WTC11 (cell line): ENCODE measurements around the gene CRLF1.

ENCODE experiments used
- ATF1 ChIP-seq: sonication (generic); formaldehyde crosslinking; IDR thresholded peaks from 2 replicates; pipeline ENCODE4 v1.8.1; 2023; ENCODE audit warnings: mild to moderate bottlenecking, moderate library complexity, missing genetic modification reagents
- CTCF ChIP-seq: fragments of 200-600 bp; IDR thresholded peaks from 2 replicates; pipeline ENCODE4 v1.8.0; 2022; ENCODE audit warnings: antibody characterized with exemption
- ESRRA ChIP-seq: sonication (generic); formaldehyde crosslinking; IDR thresholded peaks from 2 replicates; pipeline ENCODE4 v1.8.1; 2022; ENCODE audit warnings: mild to moderate bottlenecking, missing genetic modification reagents, borderline replicate concordance
- IRF1 ChIP-seq: sonication (generic); formaldehyde crosslinking; IDR thresholded peaks from 2 replicates; pipeline ENCODE4 v1.8.0; 2023; ENCODE audit warnings: missing genetic modification reagents
- NFE2L1 ChIP-seq: sonication (generic); formaldehyde crosslinking; IDR thresholded peaks from 2 replicates; pipeline ENCODE4 v1.8.1; 2023; ENCODE audit warnings: missing genetic modification reagents
- RELA ChIP-seq: sonication (generic); formaldehyde crosslinking; IDR thresholded peaks from 2 replicates; pipeline ENCODE4 v1.8.1; 2022; ENCODE audit warnings: missing genetic modification reagents, mild to moderate bottlenecking, borderline replicate concordance
- ZBTB21 ChIP-seq: sonication (generic); formaldehyde crosslinking; IDR thresholded peaks from 2 replicates; pipeline ENCODE4 v1.8.1; 2023; ENCODE audit warnings: mild to moderate bottlenecking, missing genetic modification reagents, borderline replicate concordance
- ZNF263 ChIP-seq: sonication (generic); formaldehyde crosslinking; IDR thresholded peaks from 2 replicates; pipeline ENCODE4 v1.8.1; 2022; ENCODE audit warnings: low read depth, mild to moderate bottlenecking, moderate library complexity, missing genetic modification reagents
- TF ChIP-seq, protein P1 (sequence below): sonication (generic); formaldehyde crosslinking; IDR thresholded peaks from 2 replicates; pipeline ENCODE4 v1.8.1; 2023; ENCODE audit warnings: mild to moderate bottlenecking, missing genetic modification reagents, moderate library complexity
- TF ChIP-seq, protein P2 (sequence below): sonication (generic); formaldehyde crosslinking; IDR thresholded peaks from 2 replicates; pipeline ENCODE4 v1.8.1; 2023; ENCODE audit warnings: mild to moderate bottlenecking, missing genetic modification reagents
- TF ChIP-seq, protein P3 (sequence below): sonication (generic); formaldehyde crosslinking; IDR thresholded peaks from 2 replicates; pipeline ENCODE4 v1.8.1; 2023; ENCODE audit warnings: mild to moderate bottlenecking, missing genetic modification reagents
- TF ChIP-seq, protein P4 (sequence below): sonication (generic); formaldehyde crosslinking; IDR thresholded peaks from 2 replicates; pipeline ENCODE4 v1.8.1; 2022; ENCODE audit warnings: low read depth, mild to moderate bottlenecking, moderate library complexity, missing genetic modification reagents, borderline replicate concordance

GRCh38 chr19:18654469-18654868 lies 47.9 kb upstream of the CRLF1 start:
- TF ChIP-seq ZNF263 (CRISPR knock-in tag): no peak
- TF ChIP-seq CTCF: no peak
- TF ChIP-seq, protein P1, sequence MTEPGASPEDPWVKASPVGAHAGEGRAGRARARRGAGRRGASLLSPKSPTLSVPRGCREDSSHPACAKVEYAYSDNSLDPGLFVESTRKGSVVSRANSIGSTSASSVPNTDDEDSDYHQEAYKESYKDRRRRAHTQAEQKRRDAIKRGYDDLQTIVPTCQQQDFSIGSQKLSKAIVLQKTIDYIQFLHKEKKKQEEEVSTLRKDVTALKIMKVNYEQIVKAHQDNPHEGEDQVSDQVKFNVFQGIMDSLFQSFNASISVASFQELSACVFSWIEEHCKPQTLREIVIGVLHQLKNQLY (CRISPR knock-in tag): no peak
- TF ChIP-seq, protein P2, sequence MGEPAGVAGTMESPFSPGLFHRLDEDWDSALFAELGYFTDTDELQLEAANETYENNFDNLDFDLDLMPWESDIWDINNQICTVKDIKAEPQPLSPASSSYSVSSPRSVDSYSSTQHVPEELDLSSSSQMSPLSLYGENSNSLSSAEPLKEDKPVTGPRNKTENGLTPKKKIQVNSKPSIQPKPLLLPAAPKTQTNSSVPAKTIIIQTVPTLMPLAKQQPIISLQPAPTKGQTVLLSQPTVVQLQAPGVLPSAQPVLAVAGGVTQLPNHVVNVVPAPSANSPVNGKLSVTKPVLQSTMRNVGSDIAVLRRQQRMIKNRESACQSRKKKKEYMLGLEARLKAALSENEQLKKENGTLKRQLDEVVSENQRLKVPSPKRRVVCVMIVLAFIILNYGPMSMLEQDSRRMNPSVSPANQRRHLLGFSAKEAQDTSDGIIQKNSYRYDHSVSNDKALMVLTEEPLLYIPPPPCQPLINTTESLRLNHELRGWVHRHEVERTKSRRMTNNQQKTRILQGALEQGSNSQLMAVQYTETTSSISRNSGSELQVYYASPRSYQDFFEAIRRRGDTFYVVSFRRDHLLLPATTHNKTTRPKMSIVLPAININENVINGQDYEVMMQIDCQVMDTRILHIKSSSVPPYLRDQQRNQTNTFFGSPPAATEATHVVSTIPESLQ: no peak
- TF ChIP-seq, protein P3, sequence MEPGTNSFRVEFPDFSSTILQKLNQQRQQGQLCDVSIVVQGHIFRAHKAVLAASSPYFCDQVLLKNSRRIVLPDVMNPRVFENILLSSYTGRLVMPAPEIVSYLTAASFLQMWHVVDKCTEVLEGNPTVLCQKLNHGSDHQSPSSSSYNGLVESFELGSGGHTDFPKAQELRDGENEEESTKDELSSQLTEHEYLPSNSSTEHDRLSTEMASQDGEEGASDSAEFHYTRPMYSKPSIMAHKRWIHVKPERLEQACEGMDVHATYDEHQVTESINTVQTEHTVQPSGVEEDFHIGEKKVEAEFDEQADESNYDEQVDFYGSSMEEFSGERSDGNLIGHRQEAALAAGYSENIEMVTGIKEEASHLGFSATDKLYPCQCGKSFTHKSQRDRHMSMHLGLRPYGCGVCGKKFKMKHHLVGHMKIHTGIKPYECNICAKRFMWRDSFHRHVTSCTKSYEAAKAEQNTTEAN: no peak
- TF ChIP-seq RELA: no peak
- TF ChIP-seq NFE2L1 (CRISPR knock-in tag): no peak
- TF ChIP-seq IRF1 (CRISPR knock-in tag): no peak
- TF ChIP-seq ATF1 (CRISPR knock-in tag): no peak
- no peak for TF ChIP-seq ESRRA (CRISPR knock-in tag)
- TF ChIP-seq, protein P4, sequence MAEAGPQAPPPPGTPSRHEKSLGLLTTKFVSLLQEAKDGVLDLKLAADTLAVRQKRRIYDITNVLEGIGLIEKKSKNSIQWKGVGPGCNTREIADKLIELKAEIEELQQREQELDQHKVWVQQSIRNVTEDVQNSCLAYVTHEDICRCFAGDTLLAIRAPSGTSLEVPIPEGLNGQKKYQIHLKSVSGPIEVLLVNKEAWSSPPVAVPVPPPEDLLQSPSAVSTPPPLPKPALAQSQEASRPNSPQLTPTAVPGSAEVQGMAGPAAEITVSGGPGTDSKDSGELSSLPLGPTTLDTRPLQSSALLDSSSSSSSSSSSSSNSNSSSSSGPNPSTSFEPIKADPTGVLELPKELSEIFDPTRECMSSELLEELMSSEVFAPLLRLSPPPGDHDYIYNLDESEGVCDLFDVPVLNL (CRISPR knock-in tag): no peak
- no peak for TF ChIP-seq ZBTB21
